Muscle layer of duodenum (tissue), 2 donors: ENCODE measurements around the gene MEF2A.
A peak's percentile ranks its signal among the peaks of the same experiment; 100 is the strongest.

Source experiments
- H3K27ac ChIP-seq: one replicate; pipeline ENCODE4 v1.7.0; 2013; ENCODE audit warnings: mild to moderate bottlenecking, low read length
- H3K27me3 ChIP-seq: one replicate; pipeline ENCODE4 v1.7.0; 2013; ENCODE audit warnings: low read depth, mild to moderate bottlenecking, control low read depth, low read length
- H3K36me3 ChIP-seq, 2 donors: one replicate each; pipeline ENCODE4 v1.7.0; 2013; ENCODE audit warnings: low read length in 2 of 2, control low read depth in 1 of 2, mild to moderate bottlenecking in 1 of 2; ENCODE audit not compliant: insufficient read depth in 2 of 2, control insufficient read depth in 1 of 2
- H3K4me1 ChIP-seq, 2 donors: one replicate each; pipeline ENCODE4 v1.7.0; 2013; ENCODE audit warnings: low read length in 2 of 2, mild to moderate bottlenecking in 2 of 2, control low read depth in 1 of 2, moderate library complexity in 1 of 2; ENCODE audit not compliant: insufficient read depth in 2 of 2, control insufficient read depth in 1 of 2
- H3K4me3 ChIP-seq, 2 donors: one replicate each; pipeline ENCODE4 v1.7.0; 2013; ENCODE audit warnings: low read length in 2 of 2, low read depth in 1 of 2, mild to moderate bottlenecking in 1 of 2
- H3K9me3 ChIP-seq, 2 donors: one replicate each; pipeline ENCODE4 v1.7.0; 2013; ENCODE audit warnings: low read length in 2 of 2, control low read depth in 1 of 2, mild to moderate bottlenecking in 1 of 2; ENCODE audit not compliant: control insufficient read depth in 1 of 2
- donor health status: healthy.

Gene MEF2A

GRCh38 chr15:99628374-99629001 lies 62.7 kb downstream of the MEF2A start:
- Histone ChIP-seq H3K4me3 (no peak overlapping the region), H3K27me3 (no peaks in the 10 kb centered on the region), H3K27ac (no peak overlapping the region), H3K9me3 (peaks cover 0 to 2% of the 10 kb centered on the region in 2 donors), H3K36me3 (no peaks in the 10 kb centered on the region), H3K4me1 (peaks cover 17 to 19% of the 10 kb centered on the region in 2 donors)

- no peaks in the 10 kb centered on the region for H3K27me3 ChIP-seq
- peaks cover 0 to 8% of the 10 kb centered on the region in 2 donors for H3K36me3 ChIP-seq
- peak overlapping the region; percentile 75 for H3K27ac ChIP-seq
- H3K4me3 ChIP-seq: no peak overlapping the region
- no peaks in the 10 kb centered on the region for H3K9me3 ChIP-seq
- peaks cover 17 to 19% of the 10 kb centered on the region in 2 donors for H3K4me1 ChIP-seq
Measured at GRCh38 chr15:99630607-99631131, 64.9 kb downstream of the MEF2A start.

GRCh38 chr15:99631255-99631654 lies 65.5 kb downstream of the MEF2A start:
- Histone ChIP-seq H3K36me3 (peaks cover 4 to 8% of the 10 kb centered on the region in 2 donors), H3K27ac (peak overlapping the region; percentile 75), H3K4me3 (no peak overlapping the region), H3K9me3 (peaks cover 0 to 3% of the 10 kb centered on the region in 2 donors), H3K27me3 (no peaks in the 10 kb centered on the region), H3K4me1 (peaks cover 17 to 19% of the 10 kb centered on the region in 2 donors)

GRCh38 chr15:99632521-99632920 lies 66.7 kb downstream of the MEF2A start:
- H3K9me3 ChIP-seq: peaks cover 0 to 3% of the 10 kb centered on the region in 2 donors
- peaks cover 17 to 18% of the 10 kb centered on the region in 2 donors for H3K4me1 ChIP-seq
- H3K36me3 ChIP-seq: peaks cover 5 to 8% of the 10 kb centered on the region in 2 donors
- peak overlapping the region; percentile 30 for H3K27ac ChIP-seq
- H3K27me3 ChIP-seq: no peaks in the 10 kb centered on the region
- H3K4me3 ChIP-seq: no peak overlapping the region

- Histone ChIP-seq H3K4me1 (peaks cover 10 to 17% of the 10 kb centered on the region in 2 donors), H3K9me3 (peaks cover 0 to 3% of the 10 kb centered on the region in 2 donors), H3K4me3 (no peak overlapping the region), H3K27me3 (no peaks in the 10 kb centered on the region), H3K27ac (no peak overlapping the region), H3K36me3 (peaks cover 5 to 8% of the 10 kb centered on the region in 2 donors)
Measured at GRCh38 chr15:99633655-99634054, 67.9 kb downstream of the MEF2A start.

- H3K36me3 ChIP-seq: peaks cover 5 to 8% of the 10 kb centered on the region in 2 donors
- H3K27ac ChIP-seq: no peak overlapping the region
- peaks cover 10 to 17% of the 10 kb centered on the region in 2 donors for H3K4me1 ChIP-seq
- peaks cover 0 to 3% of the 10 kb centered on the region in 2 donors for H3K9me3 ChIP-seq
- no peak overlapping the region for H3K4me3 ChIP-seq
- H3K27me3 ChIP-seq: no peaks in the 10 kb centered on the region
Measured at GRCh38 chr15:99634576-99634975, 68.8 kb downstream of the MEF2A start.

GRCh38 chr15:99635145-99635544 lies 69.4 kb downstream of the MEF2A start:
- Histone ChIP-seq H3K9me3 (peaks cover 0 to 3% of the 10 kb centered on the region in 2 donors), H3K4me1 (peaks cover 10 to 17% of the 10 kb centered on the region in 2 donors), H3K4me3 (no peak overlapping the region), H3K36me3 (peaks cover 5 to 8% of the 10 kb centered on the region in 2 donors), H3K27ac (no peak overlapping the region), H3K27me3 (no peaks in the 10 kb centered on the region)

- Histone ChIP-seq H3K4me3 (no peak overlapping the region), H3K27ac (no peak overlapping the region), H3K9me3 (peaks cover 0 to 3% of the 10 kb centered on the region in 2 donors), H3K36me3 (peaks cover 5 to 8% of the 10 kb centered on the region in 2 donors), H3K27me3 (no peaks in the 10 kb centered on the region), H3K4me1 (peaks cover 10 to 17% of the 10 kb centered on the region in 2 donors)
Measured at GRCh38 chr15:99635794-99636193, 70.0 kb downstream of the MEF2A start.

- H3K4me3 ChIP-seq: no peak overlapping the region
- H3K27ac ChIP-seq: no peak overlapping the region
- peaks cover 6% of the 10 kb centered on the region in 2 donors for H3K36me3 ChIP-seq
- H3K27me3 ChIP-seq: no peaks in the 10 kb centered on the region
- no peaks in the 10 kb centered on the region for H3K4me1 ChIP-seq
- H3K9me3 ChIP-seq: no peaks in the 10 kb centered on the region
Measured at GRCh38 chr15:99644913-99645542, 79.2 kb downstream of the MEF2A start.

- peaks cover 6 to 9% of the 10 kb centered on the region in 2 donors for H3K36me3 ChIP-seq
- no peaks in the 10 kb centered on the region for H3K4me1 ChIP-seq
- H3K27ac ChIP-seq: no peak overlapping the region
- no peaks in the 10 kb centered on the region for H3K27me3 ChIP-seq
- H3K9me3 ChIP-seq: no peaks in the 10 kb centered on the region
- H3K4me3 ChIP-seq: no peak overlapping the region
Measured at GRCh38 chr15:99645543-99645935, 79.8 kb downstream of the MEF2A start.

GRCh38 chr15:99645951-99646350 lies 80.2 kb downstream of the MEF2A start:
- no peak overlapping the region for H3K4me3 ChIP-seq
- peaks cover 6 to 9% of the 10 kb centered on the region in 2 donors for H3K36me3 ChIP-seq
- H3K27ac ChIP-seq: no peak overlapping the region
- H3K9me3 ChIP-seq: no peaks in the 10 kb centered on the region
- H3K27me3 ChIP-seq: no peaks in the 10 kb centered on the region
- no peaks in the 10 kb centered on the region for H3K4me1 ChIP-seq
